Measurements from ENCODE around the gene MTMR12.
A peak's percentile ranks its signal among the peaks of the same experiment; 100 is the strongest.
"Not testable (repeated sequence)": the region's sequence is repeated elsewhere in the genome, so short reads cannot be mapped to it uniquely, and the experiment has no call there.

Gene MTMR12

DNA sequence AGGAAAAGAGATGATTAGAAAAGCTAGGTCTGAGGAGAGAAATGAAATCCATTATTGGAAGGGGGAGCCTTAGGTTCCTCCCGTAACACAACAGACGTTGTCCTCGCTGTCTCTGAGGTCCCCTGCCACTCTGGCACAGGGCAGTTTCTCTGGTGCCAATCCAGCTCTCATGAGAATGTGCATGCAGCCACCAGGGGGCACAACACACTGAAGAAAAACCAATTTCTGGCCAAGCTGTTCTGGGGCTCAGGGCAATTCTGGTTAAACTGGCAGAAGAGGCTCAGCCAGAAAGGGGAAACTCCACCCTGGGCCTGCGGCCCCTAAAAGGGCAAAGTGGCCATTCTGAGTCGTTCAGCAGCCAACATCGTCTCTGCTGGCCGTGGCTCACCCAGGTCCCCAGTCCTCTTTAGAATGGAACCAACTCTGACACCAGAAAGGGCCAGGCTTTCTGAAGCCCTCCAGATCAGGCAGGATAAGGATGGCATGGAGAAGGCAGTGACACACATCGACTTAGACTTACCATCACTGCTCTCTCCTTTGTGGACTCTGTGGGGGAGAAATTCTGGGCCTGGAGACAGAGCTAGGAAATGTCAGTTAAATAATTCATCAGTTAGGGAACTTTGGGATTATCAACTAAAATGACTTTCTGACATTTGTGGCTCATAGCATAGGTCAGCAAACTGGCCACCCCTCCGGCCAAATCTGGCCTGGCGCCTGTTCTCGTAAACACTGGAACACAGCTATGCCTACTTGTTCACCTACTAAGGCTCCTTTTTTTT lies 80.1 kb downstream of the MTMR12 start:
- DNase-seq: peak; percentile 58

DNA sequence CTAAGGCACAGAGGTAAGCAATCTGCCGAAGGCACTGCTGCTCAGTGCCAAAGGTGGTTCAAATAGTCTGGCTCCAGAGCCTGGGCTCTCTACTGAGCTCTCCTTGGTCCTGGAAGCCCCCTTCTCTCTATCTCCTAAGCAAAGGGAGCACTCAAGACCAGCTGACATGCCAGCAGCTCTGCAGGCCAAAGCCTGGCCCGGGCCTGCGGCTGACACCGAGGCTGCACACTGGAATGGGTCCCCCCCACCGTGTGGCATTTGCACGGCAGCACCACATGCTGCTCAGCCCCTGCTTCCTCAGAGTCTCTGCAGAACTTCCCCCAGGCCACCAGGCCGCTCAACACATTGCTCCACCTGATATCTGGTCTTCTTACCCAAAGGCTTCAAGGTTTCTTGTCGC lies 80.8 kb downstream of the MTMR12 start:
- no peak for DNase-seq

DNA sequence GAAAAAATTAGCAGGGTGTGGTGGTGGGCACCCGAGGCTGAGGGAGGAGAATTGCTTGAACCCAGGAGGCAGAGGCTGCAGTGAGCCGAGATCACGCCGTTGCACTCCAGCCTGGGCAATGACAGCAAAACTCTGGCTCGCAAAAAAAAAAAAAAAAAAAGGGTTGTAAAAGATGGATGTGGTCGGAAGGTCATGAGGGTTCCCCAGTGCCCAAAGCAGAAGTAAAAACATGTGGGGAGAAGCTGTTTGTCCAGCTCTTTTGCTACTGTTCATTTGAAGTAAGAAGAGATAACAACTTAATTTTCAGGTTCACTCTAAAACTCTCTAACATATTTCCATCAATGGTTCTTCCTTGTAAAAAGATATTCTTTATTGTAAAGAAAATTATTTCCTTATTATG lies 81.5 kb downstream of the MTMR12 start:
- DNase-seq: no peak

DNA sequence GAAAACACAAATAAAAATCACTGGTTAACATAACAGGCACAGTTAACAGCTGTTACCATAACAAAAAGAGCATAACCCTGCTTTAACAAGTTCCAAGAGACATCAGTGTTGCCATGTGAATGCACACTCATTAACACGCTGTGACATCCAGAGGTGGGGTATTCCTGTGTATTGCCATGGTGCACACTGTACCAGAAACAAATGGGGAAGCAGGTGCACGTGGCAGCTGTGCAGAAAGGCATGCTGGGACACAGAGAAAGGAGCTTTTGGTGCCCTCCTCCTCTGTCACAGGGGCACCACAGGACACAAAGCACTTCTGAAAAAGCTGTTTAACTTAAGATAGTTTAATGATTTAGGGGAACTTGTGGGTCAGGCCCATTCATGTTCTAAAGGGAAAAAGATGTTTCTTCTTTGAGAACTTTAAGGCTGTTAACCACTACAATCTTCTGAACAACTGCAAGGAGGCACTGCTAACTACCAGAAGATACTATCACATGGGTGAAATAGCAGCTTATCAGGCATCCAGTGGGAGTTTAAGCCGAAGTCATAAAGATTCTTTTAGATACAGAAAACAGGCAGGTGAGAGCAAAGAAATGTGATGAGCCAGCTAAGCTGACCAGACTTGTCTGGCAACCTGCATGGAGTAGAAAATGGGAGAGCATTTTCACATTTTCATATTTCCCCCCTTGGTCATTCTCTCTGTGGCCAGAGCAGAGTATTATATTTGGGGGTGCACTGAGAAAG lies 82.2 kb downstream of the MTMR12 start:
- no peak for DNase-seq

DNA sequence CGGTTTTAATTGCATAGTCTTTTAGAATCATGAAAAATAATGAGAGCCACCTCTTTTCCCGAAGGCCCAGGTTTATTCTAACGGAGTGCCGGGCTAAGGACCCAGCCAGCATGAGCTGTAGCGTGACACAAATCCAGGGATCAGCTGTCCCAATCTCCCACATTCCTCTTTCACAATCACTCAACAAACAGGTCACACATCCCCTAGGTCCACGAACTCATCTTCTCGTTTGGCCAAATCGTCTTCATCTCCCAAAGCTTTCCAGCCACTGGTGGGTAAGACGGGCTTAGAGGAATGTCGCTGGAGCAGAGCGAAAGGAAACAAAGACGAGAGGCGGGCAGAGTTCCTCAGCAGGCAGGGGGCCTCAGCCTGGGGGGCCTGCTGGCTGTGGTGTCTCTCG lies 83.2 kb downstream of the MTMR12 start:
- DNase-seq: no peak

DNA sequence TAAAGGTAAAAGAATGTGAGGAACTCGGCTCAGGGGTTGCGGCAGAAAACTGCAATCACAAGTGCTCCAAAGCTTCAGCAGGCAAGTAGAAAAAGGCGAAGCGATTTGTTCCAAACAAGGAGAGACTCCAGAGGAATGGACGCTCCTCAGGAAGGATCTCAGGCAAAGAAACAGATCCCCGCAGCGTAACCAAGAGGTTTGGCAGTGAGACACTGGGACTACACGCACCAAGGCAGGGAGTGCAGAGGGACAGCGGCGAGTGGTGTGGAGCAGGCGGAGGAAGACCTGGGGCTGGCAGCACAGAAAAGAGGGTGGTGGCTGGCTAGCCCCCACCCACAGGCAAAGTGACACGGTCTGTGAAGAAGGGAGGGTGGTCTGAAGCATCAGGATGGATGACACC lies 83.9 kb downstream of the MTMR12 start:
- DNase-seq: no peak

DNA sequence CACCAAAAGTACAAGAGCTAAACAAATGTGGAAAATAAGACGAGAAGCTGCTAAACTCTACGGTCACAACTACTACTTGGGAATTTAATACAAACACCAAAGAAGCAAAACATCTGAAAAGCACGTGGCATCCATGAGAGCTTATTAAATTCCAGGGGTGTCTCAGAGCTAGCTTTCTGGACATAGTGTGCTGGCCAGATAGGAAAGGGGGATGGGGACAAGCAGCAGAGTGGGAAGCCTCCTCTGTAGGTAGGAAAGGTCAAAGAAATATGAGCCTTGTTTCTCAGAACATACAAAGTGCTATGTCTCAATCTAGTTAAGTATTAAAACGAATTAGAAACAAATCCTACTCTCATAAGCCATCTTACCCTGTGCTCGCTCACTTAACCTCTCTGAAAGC lies 87.3 kb downstream of the MTMR12 start:
- DNase-seq: no peak

DNA sequence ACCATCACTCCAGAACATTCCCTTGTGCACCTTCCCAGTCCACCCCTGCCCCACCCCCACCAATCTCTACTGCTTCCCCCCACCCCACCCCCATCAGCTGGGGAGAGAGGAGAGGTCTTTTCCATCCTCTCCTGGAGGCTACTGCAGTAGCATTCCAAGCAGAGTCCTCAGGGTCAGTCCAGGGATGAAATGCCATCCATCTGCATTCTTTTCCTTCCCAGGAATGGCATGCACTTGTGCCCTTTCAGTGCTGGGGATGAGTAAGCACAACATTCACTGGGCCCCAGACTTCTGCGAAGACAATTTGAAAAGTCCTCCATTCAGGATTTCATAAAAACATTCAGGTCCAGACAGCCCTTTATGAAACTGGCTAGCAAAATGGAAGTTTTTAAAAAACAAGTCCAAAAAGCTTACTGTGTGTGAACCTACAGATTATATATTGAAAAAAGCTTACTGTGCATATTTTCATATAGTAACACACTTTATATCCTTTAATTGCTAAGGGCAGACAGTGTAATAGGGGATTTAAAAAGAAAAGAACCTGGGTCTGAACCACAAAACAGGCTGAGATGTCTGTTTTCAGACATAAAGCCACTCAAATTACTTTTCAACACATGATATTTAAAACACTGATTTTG lies 88.6 kb downstream of the MTMR12 start:
- DNase-seq: no peak

DNA sequence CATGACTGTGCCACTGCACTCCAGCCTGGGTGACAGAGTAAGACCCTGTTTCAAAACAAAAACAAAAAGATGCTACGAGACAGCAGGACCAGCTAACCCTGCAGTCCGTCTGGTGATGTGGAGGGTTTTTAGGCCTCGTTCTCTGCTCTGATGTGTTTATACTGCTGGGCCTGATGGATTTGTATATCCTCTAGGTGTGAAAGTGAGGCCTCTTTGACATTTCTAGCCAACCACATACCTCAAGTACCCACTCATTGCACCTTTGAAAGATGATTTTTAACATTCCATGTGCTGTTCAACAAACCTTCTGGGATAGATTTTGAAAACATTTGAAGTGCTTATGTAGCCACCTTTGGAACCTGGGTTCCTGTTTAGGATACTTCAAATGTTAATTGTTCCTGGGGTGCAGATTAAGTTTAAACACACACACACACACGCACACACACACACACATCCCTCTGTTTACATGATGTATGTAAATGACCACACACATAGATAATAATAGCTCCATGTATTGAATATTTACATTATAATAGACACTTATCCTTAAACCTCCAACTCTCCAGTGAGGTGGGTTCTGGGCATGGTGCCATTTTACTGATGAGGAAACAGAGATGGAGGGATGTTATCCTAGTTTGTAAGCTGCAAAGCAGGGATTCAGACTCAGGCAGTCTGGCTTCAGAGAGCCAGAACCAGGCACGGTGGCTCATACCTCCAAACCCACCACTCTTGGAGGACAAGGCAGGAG lies 89.8 kb downstream of the MTMR12 start:
- DNase-seq: no peak

DNA sequence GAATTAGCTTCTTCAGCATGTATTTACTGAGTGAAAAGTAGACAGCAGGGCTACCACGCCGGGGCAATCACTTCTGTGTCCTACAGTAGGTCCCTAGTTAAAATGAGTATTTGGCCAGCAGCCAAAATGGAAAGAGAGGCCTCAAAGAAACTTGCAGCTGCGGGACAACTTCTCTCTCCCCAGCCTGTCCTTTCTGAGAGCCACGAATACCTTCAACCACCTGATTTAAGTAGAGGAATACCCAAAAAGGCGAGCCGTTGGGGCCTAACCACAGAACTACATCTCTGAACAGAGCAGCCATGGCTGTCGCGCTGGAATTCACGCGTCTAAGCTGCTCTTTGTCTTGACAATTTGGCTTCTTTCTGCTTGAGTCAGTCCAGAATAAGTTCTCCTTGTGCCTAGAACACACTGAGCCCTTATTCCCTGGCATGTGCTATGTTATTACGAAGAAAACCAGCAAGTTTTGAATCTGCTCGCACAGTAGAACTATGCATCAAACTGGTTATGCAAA lies 94.8 kb downstream of the MTMR12 start:
- DNase-seq: peak; percentile 22

DNA sequence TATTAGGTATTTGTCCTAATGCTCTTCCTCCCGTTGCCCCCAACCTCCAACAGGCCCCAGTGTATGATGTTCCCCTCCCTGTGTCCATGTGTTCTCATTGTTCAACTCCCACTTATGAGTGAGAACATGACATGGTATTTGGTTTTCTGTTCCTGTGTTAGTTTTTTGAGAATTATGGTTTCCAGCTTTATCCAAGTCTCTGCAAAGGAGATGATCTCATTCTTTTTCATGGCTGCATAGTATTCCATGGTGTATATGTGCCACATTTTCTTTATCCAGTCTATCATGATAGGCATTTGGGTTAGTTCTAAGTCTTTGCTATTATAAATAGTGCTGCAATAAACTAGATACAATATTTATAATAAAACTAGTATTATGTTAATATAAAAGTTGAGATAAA lies 98.4 kb downstream of the MTMR12 start:
- not testable (repeated sequence) for DNase-seq

DNA sequence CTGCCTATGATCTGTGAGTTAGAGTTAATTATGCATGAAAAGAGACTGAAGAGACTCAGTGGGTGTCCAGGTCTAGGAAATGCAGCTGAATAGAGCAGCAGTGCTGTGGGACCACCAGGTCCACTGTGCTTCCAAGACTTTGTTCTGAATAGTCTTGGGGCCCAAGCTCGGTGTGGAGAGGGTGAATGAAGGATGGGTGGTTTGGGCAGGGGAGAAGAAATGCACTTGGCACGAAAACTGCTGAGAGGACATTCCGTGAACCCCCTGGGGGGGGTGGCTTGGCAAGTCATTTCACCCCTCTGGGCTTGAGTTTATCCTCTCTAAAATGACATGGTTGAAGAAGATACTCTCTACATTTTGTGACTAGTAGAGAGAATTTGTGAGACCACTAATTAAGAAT lies 102.6 kb downstream of the MTMR12 start:
- DNase-seq: no peak

DNA sequence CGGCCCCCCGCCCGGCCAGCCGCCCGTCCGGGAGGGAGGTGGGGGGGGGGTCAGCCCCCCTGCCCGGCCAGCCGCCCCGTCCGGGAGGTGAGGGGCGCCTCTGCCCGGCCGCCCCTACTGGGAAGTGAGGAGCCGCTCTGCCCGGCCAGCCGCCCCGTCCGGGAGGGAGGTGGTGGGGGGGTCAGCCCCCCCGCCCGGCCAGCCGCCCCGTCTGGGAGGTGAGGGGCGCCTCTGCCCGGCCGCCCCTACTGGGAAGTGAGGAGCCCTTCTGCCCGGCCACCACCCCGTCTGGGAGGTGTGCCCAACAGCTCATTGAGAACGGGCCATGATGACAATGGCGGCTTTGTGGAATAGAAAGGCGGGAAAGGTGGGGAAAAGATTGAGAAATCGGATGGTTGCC lies 103.9 kb downstream of the MTMR12 start:
- not testable (repeated sequence) for DNase-seq

DNA sequence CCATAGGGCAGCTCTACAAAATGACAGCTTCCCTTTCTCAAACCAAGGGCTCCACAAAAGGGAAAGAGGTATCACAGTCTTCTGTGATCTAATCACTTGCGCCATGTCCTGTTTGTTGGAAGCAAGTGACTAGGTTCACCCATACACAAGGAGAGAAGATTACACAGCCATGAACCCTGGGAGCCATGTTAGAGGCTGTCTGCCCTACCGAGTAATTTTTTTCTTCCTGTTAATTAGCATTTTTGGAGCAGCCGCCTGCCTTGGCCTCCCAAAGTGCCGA lies 105.4 kb downstream of the MTMR12 start:
- no peak for DNase-seq

DNA sequence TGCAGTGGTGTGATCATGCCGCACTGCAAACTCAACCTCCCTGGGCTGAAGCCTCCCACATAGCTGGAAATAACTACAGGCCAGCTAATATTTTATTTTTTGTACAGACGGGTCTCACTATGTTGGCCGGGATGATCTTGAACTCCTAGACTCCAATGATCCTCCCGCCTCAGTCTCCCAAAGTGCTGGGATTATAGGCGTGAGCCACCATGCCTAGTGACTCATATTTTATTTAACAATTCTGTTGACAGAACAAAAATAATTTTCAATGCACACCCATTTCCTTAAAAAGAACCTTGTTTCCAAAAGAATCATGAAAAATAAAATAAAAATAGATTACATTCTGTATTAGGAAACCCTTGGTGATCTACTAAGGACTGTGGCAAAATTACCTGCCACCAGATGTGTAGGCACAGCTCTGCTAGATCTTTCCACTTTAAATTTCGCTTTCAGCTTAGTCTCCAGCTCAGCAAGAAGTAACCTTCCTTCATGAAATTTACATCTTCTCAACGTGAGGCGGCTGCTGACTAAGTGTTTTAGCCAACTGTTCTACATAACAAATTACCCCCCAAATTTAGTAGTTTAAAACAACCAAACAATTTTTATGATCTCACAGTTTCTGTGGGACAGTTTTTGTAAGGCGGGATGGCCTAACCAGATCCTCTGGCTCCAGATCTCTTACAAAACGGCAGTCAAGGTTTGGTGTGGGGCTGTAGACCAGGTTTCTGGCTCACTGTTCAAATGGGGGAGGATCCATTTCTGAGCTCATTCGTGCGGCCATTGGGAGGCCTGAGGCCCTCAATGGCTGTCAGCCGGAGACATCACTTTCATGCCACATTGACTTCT lies 106.0 kb downstream of the MTMR12 start:
- DNase-seq: no peak

DNA sequence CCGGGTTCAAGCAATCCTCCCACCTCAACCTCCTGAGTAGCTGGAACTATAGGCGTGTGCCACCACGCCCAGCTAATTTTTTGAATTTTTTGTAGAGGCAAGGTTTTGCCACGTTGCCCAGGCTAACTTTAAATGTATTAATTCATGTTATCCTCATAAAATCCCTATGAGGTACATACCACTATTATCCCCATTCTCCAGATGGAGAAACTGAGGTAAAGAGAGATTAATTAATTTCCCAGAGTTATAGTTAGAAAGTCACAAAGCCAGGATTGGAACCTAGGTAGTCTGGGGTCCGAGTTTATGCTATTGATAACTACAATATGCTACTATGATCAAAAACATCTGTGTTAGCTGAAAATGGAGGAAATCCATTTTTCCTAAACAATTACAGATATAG lies 106.7 kb downstream of the MTMR12 start:
- DNase-seq: no peak

DNA sequence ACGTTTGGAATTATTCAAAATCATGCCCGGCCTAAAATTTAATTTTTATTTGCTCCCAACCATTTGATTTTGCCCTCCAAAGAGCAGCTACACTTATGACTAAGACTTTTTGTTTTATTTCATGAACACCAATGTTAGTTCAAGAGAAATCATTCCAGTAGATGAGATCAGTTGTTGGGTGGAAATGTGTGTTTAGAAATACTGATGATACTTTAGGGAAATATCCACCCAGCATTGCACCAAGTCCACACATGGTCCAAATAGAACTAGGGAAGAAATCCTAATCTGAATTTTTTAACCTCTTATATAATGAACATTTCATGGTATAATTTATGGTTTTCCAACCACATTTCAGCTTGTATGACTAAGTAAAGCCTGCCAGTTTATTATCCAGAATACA lies 110.3 kb downstream of the MTMR12 start:
- no peak for DNase-seq

DNA sequence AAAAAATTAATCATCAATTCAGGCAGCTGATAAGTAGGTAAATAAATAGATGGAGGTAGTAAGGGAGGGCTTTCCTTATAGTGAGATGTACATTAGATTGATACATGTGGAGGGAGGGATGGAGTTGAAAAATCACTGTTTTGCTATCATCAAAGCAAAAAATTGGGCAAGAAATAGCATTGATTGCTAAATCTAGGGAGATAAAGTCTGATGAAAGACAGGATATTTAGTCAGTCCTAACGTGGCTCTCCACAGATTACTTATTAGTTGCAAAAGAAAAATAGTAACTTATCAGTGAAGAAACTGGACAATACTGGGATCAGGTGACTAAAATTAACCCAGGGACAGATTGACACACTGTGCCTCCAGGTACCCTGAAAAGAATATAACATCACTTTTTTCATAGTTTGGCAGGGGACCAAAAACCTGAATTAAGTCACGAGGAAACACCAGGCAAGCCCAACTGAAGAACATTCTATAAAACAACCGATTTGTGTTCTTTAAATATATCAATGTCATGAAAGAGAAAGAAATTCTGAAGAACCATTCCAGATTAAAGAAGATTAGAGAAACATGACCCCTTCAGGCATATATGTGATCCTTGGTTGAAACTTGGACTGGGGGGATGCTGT lies 111.5 kb downstream of the MTMR12 start:
- DNase-seq: no peak

DNA sequence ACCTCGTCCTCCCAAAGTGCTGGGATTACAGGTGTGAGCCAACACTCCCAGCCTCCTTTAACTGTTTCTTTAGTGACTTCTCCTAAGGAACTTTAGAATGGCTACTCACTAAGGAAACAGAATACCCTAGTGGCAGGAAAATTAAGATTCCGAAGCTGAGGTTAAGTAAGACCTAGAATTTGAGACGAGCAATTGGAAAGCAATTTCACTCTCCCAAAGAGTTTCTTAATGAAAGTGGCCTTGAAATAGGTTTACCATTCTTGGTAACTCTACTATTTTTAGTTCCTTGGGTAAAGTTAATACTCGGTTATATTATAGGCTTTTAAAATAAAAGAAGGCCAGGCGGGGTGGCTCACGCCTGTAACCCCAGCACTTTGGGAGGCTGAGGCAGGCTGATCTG lies 115.7 kb downstream of the MTMR12 start:
- no peak for DNase-seq

DNA sequence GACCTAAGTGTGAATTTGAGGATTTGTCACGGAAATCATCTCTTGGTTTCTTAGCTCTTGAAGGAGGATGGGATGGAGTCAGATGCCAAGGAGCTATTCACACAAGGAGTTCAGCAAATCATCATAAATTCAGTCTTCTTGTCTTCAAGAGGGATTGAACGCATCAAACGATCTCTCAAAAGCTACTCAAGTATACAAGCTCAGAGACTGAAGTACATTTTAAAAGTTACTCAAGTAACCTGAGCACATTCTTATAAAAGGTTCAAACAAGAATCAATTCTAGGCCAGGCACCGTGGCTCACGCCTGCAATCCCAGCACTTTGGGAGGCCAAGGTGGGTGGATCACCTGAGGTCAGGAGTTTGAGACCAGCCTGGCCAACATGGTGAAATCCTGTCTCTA lies 117.5 kb downstream of the MTMR12 start:
- no peak for DNase-seq

DNA sequence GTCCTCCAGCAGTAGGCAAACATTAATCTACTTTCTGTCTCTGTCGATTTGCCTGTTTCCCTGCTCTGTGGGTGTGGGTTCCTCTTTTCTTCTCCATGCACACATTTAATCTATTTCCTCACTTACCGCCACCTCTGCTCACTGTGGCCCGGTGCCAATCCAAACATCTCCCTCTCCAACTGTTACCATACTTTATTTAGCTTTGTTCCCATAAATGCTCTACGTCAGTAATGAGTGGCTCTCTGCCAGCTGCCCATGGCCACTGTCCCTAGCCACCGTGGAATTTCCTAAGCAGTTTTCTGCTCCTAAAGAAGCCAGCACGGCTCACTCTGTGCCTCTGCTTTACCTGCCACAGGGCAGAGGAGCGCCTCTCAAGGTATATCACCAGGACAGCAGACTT lies 119.1 kb downstream of the MTMR12 start:
- no peak for DNase-seq

DNA sequence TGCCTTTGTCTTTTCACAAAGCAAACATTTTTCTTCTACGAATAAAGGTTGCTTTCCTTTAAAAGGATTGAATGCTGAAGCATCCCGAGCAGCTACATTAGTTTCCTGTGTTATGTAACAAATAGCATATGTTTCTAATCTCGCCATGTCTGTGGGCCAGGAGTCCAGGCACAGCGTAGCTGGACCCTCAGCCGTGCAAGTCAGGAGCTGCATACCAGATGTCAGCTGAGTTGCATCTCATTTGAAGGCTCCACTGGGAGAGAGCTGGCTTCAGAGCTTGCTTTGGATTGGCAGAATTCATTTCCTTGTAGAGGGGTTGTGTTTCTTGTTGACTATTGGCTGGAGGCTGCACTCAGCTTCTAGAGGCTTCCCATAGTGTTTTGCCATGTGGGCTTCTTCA lies 122.6 kb downstream of the MTMR12 start:
- no peak for DNase-seq

Data from retina (tissue), 1 donor.